SK-N-MC (cell line): ENCODE results near the gene PALD1.

Experiments used
- EZH2 ChIP-seq: fragments of 200-600 bp; sonication (generic); IDR thresholded peaks from one replicate; pipeline ENCODE4 v1.6.1; 2017; ENCODE audit warnings: antibody characterized with exemption
- POLR2AphosphoS5 ChIP-seq: IDR thresholded peaks from 2 replicates; pipeline ENCODE4 v1.6.1; 2012; ENCODE audit warnings: mild to moderate bottlenecking, low read depth, low read length, borderline replicate concordance

DNA sequence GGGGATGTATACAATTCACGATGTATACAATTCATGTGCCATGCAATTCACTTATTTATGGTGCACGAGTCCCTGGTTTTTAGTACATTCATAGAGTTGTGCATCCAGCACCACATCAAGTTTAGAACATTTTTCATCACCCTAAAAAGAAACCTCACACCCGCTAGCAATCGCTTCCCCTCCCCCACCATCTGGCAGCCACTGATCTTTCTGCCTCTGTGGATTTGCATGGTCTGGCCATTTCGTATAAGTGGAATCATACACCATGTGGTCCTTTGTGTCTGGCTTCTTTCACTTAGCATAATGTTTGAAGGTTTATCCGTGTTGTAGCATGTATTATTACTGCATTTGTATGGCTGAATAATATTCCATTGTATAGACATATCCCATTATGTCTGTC lies 71.9 kb downstream of the PALD1 start:
- no peak for TF ChIP-seq EZH2
- no peak for TF ChIP-seq POLR2AphosphoS5
